ENCODE measurements around the gene PLA2R1. TPM values are rescaled to one million over a fixed set of nuclear protein-coding genes. Genes with fewer than 3 reads are reported as not detected.

Gene PLA2R1
- polyA plus RNA-seq, 3 donors, result not detected

GRCh38 chr2:159982842-159983785 is 79.3 kb downstream of the PLA2R1 start:
- H3K4me2 ChIP-seq (replicated peaks; ENCODE audit: extremely low read depth, low read length, poor library complexity, severe bottlenecking), result no peak overlapping the region
- WGBS (ENCODE audit: insufficient coverage), result no CpG with 5 or more reads among the region's 7 CpGs
- no peaks in the 10 kb centered on the region for H4K20me1 ChIP-seq (ENCODE audit: insufficient read depth, low read length)
- H3K4me1 ChIP-seq (ENCODE audit: control insufficient read depth in 1 of 2, insufficient read depth in 2 of 2, low read length in 2 of 2), result peaks cover 4 to 7% of the 10 kb centered on the region in 2 donors
- TF ChIP-seq CTCF (IDR thresholded peaks at IDR 0.05), result no peak
- intact Hi-C loops (cut with micrococcal nuclease), result no loop called here
- no peak overlapping the region for H3K27ac ChIP-seq (ENCODE audit: low read depth in 1 of 2, low read length in 2 of 2)
- H3K27me3 ChIP-seq (ENCODE audit: control insufficient read depth in 2 of 2, insufficient read depth in 2 of 2, low read length in 2 of 2), result no peaks in the 10 kb centered on the region
- no peak for DNase-seq
- H3K9ac ChIP-seq (ENCODE audit: insufficient read depth, low read length, poor library complexity, severe bottlenecking), result no peak overlapping the region
- no peak overlapping the region for H3K4me3 Mint-ChIP-seq
- H3K36me3 ChIP-seq (replicated peaks in 1 of 2; ENCODE audit: control insufficient read depth in 1 of 2, insufficient read depth in 2 of 2, low read length in 2 of 2), result no peaks in the 10 kb centered on the region
- H3K36me3 Mint-ChIP-seq, result no peaks in the 10 kb centered on the region
- peaks cover 0 to 4% (median 2%) of the 10 kb centered on the region in 3 donors for H3K27me3 Mint-ChIP-seq (ENCODE audit: low read depth in 3 of 3)
- no peak overlapping the region for H3K27ac Mint-ChIP-seq
- no peak overlapping the region for H2AFZ ChIP-seq (ENCODE audit: insufficient read depth, low read depth, low read length, poor library complexity, severe bottlenecking)
- peaks cover 0 to 8% (median 4%) of the 10 kb centered on the region in 7 donors for H3K9me3 Mint-ChIP-seq
- H3K79me2 ChIP-seq (ENCODE audit: insufficient read depth, low read length), result no peaks in the 10 kb centered on the region
- peaks cover 20% of the 10 kb centered on the region for H3K4me1 Mint-ChIP-seq
- H3K4me3 ChIP-seq (replicated peaks in 1 of 3; ENCODE audit: low read depth in 2 of 3, low read length in 3 of 3), result no peak overlapping the region
- peaks cover 5 to 6% of the 10 kb centered on the region in 2 donors for H3K9me3 ChIP-seq (replicated peaks in 1 of 2; ENCODE audit: control insufficient read depth in 1 of 2, insufficient read depth in 1 of 2, low read length in 2 of 2)

DNA sequence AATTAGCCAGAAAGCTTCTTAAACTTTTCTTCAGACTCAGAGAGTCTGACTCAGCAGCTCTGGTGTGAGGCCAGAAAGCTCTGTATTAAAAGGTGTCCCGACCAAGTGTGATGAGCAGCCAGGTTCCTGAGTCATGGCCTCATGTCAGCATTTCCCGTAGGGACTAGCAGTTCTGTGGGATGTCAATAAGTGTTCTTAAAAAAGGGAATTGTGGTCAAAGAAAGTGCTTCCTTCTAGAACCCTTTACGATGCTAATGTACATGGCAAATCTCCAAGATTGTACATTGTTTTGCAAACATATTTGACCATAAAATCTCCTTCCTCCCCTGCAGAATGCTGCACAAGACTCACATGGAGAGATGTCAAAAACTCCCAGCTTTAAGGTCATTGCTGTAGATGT is 80.1 kb downstream of the PLA2R1 start:
- no peak for TF ChIP-seq CTCF (IDR thresholded peaks at IDR 0.05)
- H3K27me3 ChIP-seq (ENCODE audit: control insufficient read depth in 2 of 2, insufficient read depth in 2 of 2, low read length in 2 of 2), result no peaks in the 10 kb centered on the region
- H3K4me1 Mint-ChIP-seq, result peaks cover 20% of the 10 kb centered on the region
- H3K79me2 ChIP-seq (ENCODE audit: insufficient read depth, low read length), result no peaks in the 10 kb centered on the region
- peaks cover 0 to 8% (median 4%) of the 10 kb centered on the region in 7 donors for H3K9me3 Mint-ChIP-seq
- no peak overlapping the region for H3K27ac ChIP-seq (ENCODE audit: low read depth in 1 of 2, low read length in 2 of 2)
- no peak overlapping the region for H3K9ac ChIP-seq (ENCODE audit: insufficient read depth, low read length, poor library complexity, severe bottlenecking)
- H3K9me3 ChIP-seq (replicated peaks in 1 of 2; ENCODE audit: control insufficient read depth in 1 of 2, insufficient read depth in 1 of 2, low read length in 2 of 2), result peaks cover 5 to 6% of the 10 kb centered on the region in 2 donors
- intact Hi-C loops (cut with micrococcal nuclease), result no loop called here
- WGBS (ENCODE audit: insufficient coverage), result 0% methylated on average over 1 of the region's 3 CpGs
- H4K20me1 ChIP-seq (ENCODE audit: insufficient read depth, low read length), result no peaks in the 10 kb centered on the region
- no peak for DNase-seq
- no peak overlapping the region for H2AFZ ChIP-seq (ENCODE audit: insufficient read depth, low read depth, low read length, poor library complexity, severe bottlenecking)
- no peak overlapping the region for H3K4me3 Mint-ChIP-seq
- H3K27me3 Mint-ChIP-seq (ENCODE audit: low read depth in 3 of 3), result peaks cover 0 to 4% (median 2%) of the 10 kb centered on the region in 3 donors
- no peak overlapping the region for H3K27ac Mint-ChIP-seq
- no peak overlapping the region for H3K4me2 ChIP-seq (replicated peaks; ENCODE audit: extremely low read depth, low read length, poor library complexity, severe bottlenecking)
- peaks cover 4 to 7% of the 10 kb centered on the region in 2 donors for H3K4me1 ChIP-seq (ENCODE audit: control insufficient read depth in 1 of 2, insufficient read depth in 2 of 2, low read length in 2 of 2)
- no peaks in the 10 kb centered on the region for H3K36me3 ChIP-seq (replicated peaks in 1 of 2; ENCODE audit: control insufficient read depth in 1 of 2, insufficient read depth in 2 of 2, low read length in 2 of 2)
- no peaks in the 10 kb centered on the region for H3K36me3 Mint-ChIP-seq
- H3K4me3 ChIP-seq (replicated peaks in 1 of 3; ENCODE audit: low read depth in 2 of 3, low read length in 3 of 3), result no peak overlapping the region

Measured in CD14-positive monocyte (primary cell).